Measurements from ENCODE around the gene FGFRL1. TPM values are rescaled to one million over a fixed set of nuclear protein-coding genes. Genes with fewer than 3 reads are reported as not detected.

Gene FGFRL1
- total RNA-seq, 4 donors from 2014 or later, result 18.1 to 39.6 (median 26.4) TPM

DNA sequence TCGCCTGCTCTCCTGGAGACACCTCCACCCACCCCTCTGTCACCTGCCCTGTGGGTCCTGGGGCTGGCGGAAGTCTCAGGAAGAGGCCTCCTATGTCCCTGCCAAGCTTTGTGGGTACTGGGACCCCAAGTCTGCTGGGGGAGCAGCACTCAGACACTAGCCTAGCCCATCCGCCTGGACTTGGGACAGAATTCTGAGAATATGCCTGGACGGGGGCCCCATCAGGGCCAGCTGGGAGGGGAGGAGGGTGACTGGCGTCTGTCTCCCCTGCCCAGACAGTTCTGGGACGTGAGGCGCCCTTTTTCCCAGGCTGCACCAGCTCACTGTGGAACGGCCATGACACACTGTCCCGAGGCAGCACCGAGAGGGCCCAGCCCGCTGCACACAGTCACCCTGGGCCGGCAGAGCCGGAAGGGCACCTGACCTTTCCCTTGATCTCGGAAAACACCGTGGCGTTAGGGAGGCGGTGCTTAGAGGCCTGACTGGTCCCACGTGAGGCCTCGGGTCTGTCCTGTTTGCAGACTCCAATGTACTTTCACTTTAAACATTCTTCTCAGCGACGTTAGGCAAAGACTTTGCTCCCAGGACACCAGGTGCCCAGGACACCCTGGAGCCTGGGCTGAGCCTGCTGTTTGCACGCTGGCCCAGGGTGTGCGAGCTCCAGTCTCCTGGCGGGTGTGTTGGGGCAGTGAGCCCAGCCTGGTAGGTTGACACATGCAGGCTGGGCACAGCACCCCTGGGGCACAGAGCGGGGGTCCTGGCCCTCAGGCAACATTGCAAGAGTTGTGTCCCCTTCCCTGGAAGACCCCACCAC lies 18.9 kb upstream of the FGFRL1 start:
- H3K27ac ChIP-seq, result peak overlapping the region in 2 of 4 donors; percentile 47 to 75
- WGBS, 2 donors, result 55 to 58% methylated on average over 14 to 24 of the region's 25 CpGs

DNA sequence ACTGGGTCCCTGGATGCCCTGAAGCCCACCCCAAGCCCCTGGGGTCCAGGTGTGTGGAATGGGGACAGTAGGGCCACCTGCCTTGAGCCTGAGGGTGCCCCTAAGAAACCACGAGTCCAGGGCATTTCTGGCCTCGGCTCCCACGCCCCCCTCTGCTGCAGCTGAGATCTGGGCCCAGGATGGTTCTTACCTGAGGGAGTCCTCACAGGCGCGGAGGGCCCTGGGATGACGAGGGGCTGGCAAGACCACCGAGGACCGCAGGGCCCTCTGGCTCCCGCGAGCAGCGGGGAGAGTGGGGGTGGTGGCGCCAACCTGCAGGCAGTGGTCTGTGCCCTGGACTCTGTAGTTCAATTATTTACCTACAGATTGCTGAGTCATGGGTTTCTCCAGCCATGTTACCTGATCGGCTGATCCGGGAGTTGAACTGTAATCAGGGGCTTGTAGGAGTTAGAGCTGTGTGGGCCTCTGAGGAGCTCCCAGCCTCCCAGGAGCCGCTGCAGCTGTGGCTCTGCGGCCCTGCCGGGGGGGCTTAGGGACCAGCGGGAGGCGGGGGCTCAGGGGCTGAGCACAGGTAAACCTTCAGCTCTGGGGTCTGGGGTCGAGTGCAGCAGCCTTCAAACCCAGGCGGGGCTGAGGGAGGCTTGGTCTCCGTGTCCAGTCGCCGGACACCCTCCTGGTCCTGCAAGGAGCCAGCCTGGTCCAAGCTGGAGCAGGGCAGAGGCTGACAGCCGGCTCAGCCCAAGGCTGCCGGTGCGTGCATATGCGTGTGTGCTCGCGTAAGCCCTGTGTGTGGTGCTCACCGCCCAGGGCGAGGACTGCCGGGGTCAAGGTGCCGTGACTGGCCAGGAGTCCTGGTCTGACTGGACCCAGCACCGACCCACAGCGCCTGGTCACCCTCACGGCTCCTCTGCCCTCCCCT lies 18.1 kb upstream of the FGFRL1 start, which contains the start of gene SLC26A1:
TSS of gene SLC26A1 (minus strand) at position 294 of the 919 bp plus-strand sequence. CDS start 1,701 bp downstream, outside the sequence.
- Histone ChIP-seq H3K4me1 (peaks cover 0 to 33% (median 12%) of the 10 kb centered on the region in 4 donors), H3K27me3 (peaks cover 0 to 22% of the 10 kb centered on the region in 2 donors), H3K9me3 (no peaks in the 10 kb centered on the region), H3K4me3 (peak within 1 kb of the TSS in 2 of 4 donors; percentile 9 to 11), H3K36me3 (peaks cover 0 to 41% (median 0%) of the 10 kb centered on the region in 3 donors), H3K27ac (peak within 1 kb of the TSS in 2 of 4 donors; percentile 47 to 75)
- no peak for DNase-seq (ENCODE audit: low spot score in 2 of 2)
- TF ChIP-seq, protein P1, sequence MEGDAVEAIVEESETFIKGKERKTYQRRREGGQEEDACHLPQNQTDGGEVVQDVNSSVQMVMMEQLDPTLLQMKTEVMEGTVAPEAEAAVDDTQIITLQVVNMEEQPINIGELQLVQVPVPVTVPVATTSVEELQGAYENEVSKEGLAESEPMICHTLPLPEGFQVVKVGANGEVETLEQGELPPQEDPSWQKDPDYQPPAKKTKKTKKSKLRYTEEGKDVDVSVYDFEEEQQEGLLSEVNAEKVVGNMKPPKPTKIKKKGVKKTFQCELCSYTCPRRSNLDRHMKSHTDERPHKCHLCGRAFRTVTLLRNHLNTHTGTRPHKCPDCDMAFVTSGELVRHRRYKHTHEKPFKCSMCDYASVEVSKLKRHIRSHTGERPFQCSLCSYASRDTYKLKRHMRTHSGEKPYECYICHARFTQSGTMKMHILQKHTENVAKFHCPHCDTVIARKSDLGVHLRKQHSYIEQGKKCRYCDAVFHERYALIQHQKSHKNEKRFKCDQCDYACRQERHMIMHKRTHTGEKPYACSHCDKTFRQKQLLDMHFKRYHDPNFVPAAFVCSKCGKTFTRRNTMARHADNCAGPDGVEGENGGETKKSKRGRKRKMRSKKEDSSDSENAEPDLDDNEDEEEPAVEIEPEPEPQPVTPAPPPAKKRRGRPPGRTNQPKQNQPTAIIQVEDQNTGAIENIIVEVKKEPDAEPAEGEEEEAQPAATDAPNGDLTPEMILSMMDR (IDR thresholded peaks at IDR 0.05), result no peak
- TF ChIP-seq POLR2A (IDR thresholded peaks at IDR 0.05), result no peak
- 85 to 90% methylated on average over 17 to 29 of the region's 37 CpGs for WGBS, 2 donors

More for the DNA sequence above, 18.9 kb upstream of the FGFRL1 start:
- TF ChIP-seq POLR2A (IDR thresholded peaks at IDR 0.05) (no peak), EP300 (IDR thresholded peaks at IDR 0.05) (no peak)
- TF ChIP-seq, protein P1 (IDR thresholded peaks at IDR 0.05), result no peak
- DNase-seq (ENCODE audit: low spot score in 2 of 2), result no peak
- Histone ChIP-seq H3K36me3 (peaks cover 0 to 45% (median 0%) of the 10 kb centered on the region in 3 donors), H3K9me3 (no peaks in the 10 kb centered on the region), H3K27me3 (peaks cover 0 to 13% of the 10 kb centered on the region in 2 donors), H3K4me3 (peak overlapping the region in 2 of 4 donors; percentile 9 to 11), H3K4me1 (peaks cover 0 to 33% (median 12%) of the 10 kb centered on the region in 4 donors)

DNA sequence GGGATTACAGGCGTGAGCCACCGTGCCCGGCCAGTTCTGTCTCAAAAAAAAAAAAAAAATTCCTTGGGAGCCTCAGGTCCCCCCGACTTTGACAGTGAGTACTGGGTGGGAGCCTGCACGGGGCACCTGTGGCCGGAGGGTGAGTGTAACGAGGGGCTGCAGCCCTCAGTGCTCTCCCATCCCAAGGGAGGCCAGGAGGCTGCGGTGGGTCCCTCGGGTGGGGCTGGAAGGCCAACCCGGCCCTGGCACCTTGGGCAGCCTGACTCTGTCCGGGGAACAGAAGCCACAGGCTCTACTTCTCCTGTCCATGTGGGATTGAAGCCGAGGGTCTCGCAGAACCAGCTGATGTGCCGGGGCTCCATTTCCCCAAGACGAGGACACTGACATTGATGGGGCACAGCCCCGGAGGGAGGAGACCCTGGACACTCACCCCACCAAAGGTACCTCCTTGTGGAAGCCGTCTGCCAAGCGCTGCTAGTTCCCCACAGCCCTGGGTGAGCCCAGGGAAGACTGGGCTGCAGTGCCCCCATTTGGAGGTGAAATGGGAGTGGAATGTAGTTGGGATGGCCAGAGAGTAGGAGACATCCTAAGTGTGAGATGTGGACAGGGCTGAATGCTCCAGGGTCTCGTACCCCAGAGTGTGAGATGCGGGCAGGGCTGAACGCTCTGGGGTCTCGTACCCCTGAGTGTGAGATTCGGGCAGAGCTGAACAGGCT lies 16.0 kb upstream of the FGFRL1 start:
- Histone ChIP-seq H3K27me3 (peaks cover 0 to 30% of the 10 kb centered on the region in 2 donors), H3K4me3 (no peak overlapping the region), H3K4me1 (peaks cover 0 to 34% (median 12%) of the 10 kb centered on the region in 4 donors), H3K27ac (no peak overlapping the region), H3K36me3 (peaks cover 0 to 20% (median 0%) of the 10 kb centered on the region in 3 donors), H3K9me3 (no peaks in the 10 kb centered on the region)
- DNase-seq (ENCODE audit: low spot score in 2 of 2), result no peak
- TF ChIP-seq, protein P1 (IDR thresholded peaks at IDR 0.05), result no peak
- TF ChIP-seq POLR2A (IDR thresholded peaks at IDR 0.05) (no peak), EP300 (IDR thresholded peaks at IDR 0.05) (no peak)
- 91% methylated on average over 16 to 22 of the region's 23 CpGs for WGBS, 2 donors

GRCh38 chr4:996030-996996 lies 15.1 kb upstream of the FGFRL1 start:
- H3K36me3 ChIP-seq, result peaks cover 0 to 12% (median 0%) of the 10 kb centered on the region in 3 donors

More at GRCh38 chr4:996030-996996, 15.1 kb upstream of the FGFRL1 start:
- Histone ChIP-seq H3K4me1 (peaks cover 0 to 34% (median 12%) of the 10 kb centered on the region in 4 donors), H3K4me3 (no peak overlapping the region), H3K27me3 (peaks cover 0 to 39% of the 10 kb centered on the region in 2 donors), H3K27ac (no peak overlapping the region), H3K9me3 (no peaks in the 10 kb centered on the region)
- TF ChIP-seq EP300 (IDR thresholded peaks at IDR 0.05) (no peak), POLR2A (IDR thresholded peaks at IDR 0.05) (no peak)
- TF ChIP-seq, protein P1 (IDR thresholded peaks at IDR 0.05), result no peak
- no peak for DNase-seq (ENCODE audit: low spot score in 2 of 2)
- WGBS, 2 donors, result 61 to 63% methylated on average over 12 to 13 of the region's 15 CpGs
